Right atrium auricular region (tissue), 2 donors: Measurements from ENCODE around the gene RTN1. TPM values are rescaled to one million over a fixed set of nuclear protein-coding genes. Genes with fewer than 3 reads are reported as not detected.

Source experiments
- DNase-seq: peaks from one replicate; pipeline ENCODE4 v3.0.0-alpha.2; 2019; ENCODE audit warnings: low spot score
- H3K27ac ChIP-seq, 2 donors: fragments of 200-600 bp; sonication (generic); 1 replicate in 1 of 2; 2 replicates in 1 of 2; pipeline ENCODE4 v1.5.1; 2016 to 2019
- H3K27me3 ChIP-seq, 2 donors: fragments of 200-600 bp; sonication (generic); one replicate each; pipeline versions ENCODE4 v1.5.1 to v1.6.0; 2017 to 2019
- H3K36me3 ChIP-seq: fragments of 200-600 bp; sonication (generic); one replicate; pipeline ENCODE4 v1.5.1; 2016
- H3K4me1 ChIP-seq, 2 donors: fragments of 200-600 bp; sonication (generic); one replicate each; pipeline versions ENCODE4 v1.5.1 to v1.6.0; 2017 to 2019
- H3K4me3 ChIP-seq, 2 donors: fragments of 200-600 bp; sonication (generic); 1 replicate in 1 of 2; 2 replicates in 1 of 2; pipeline ENCODE4 v1.5.1; 2017 to 2019; ENCODE audit warnings: mild to moderate bottlenecking in 1 of 2, moderate library complexity in 1 of 2
- H3K9me3 ChIP-seq, 2 donors: fragments of 200-600 bp; sonication (generic); one replicate each; pipeline ENCODE4 v1.5.1; 2019
- CTCF ChIP-seq, 2 donors: fragments of 200-600 bp; sonication (generic); IDR thresholded peaks; one replicate each; pipeline ENCODE4 v1.5.1; 2019; ENCODE audit warnings: antibody characterized with exemption in 2 of 2
- total RNA-seq, 2 donors: library from RNA; depleted of rRNA; stranded (reverse); fragments of >200 nt; gene quantifications; one replicate each; pipeline ENCODE4 v1.1.0, GENCODE V29; 2016

Gene RTN1
- total RNA-seq, 2 donors from 2014 or later = 1.3 to 2.7 TPM

GRCh38 chr14:59691266-59691665, 179.3 kb downstream of the RTN1 start:
- H3K4me3 ChIP-seq = no peak overlapping the region
- DNase-seq = no peak
- no peak for TF ChIP-seq CTCF (IDR thresholded peaks at IDR 0.05)

GRCh38 chr14:59690426-59690825, 180.2 kb downstream of the RTN1 start:
- no peaks in the 10 kb centered on the region for H3K4me1 ChIP-seq
- H3K4me3 ChIP-seq = no peak overlapping the region
- DNase-seq = no peak

More at GRCh38 chr14:59691266-59691665, 179.3 kb downstream of the RTN1 start:
- Histone ChIP-seq H3K36me3 (no peaks in the 10 kb centered on the region), H3K27me3 (no peaks in the 10 kb centered on the region), H3K9me3 (no peaks in the 10 kb centered on the region), H3K4me1 (no peaks in the 10 kb centered on the region), H3K27ac (no peak overlapping the region)

GRCh38 chr14:59688224-59689170, 182.1 kb downstream of the RTN1 start:
- DNase-seq = no peak

More at GRCh38 chr14:59690426-59690825, 180.2 kb downstream of the RTN1 start:
- H3K36me3 ChIP-seq = no peaks in the 10 kb centered on the region
- H3K27ac ChIP-seq = no peak overlapping the region
- no peak for TF ChIP-seq CTCF (IDR thresholded peaks at IDR 0.05)
- H3K27me3 ChIP-seq = no peaks in the 10 kb centered on the region
- H3K9me3 ChIP-seq = no peaks in the 10 kb centered on the region

GRCh38 chr14:59687663-59688062, 182.9 kb downstream of the RTN1 start:
- no peak for TF ChIP-seq CTCF (IDR thresholded peaks at IDR 0.05)
- no peak overlapping the region for H3K27ac ChIP-seq
- no peak for DNase-seq
- H3K4me3 ChIP-seq = no peak overlapping the region
- H3K27me3 ChIP-seq = no peaks in the 10 kb centered on the region
- H3K36me3 ChIP-seq = no peaks in the 10 kb centered on the region
- no peaks in the 10 kb centered on the region for H3K4me1 ChIP-seq
- no peaks in the 10 kb centered on the region for H3K9me3 ChIP-seq

More at GRCh38 chr14:59688224-59689170, 182.1 kb downstream of the RTN1 start:
- Histone ChIP-seq H3K4me1 (no peaks in the 10 kb centered on the region), H3K27ac (no peak overlapping the region), H3K27me3 (no peaks in the 10 kb centered on the region), H3K36me3 (no peaks in the 10 kb centered on the region), H3K4me3 (no peak overlapping the region), H3K9me3 (no peaks in the 10 kb centered on the region)
- peak; percentile 34 to 52 for TF ChIP-seq CTCF (IDR thresholded peaks at IDR 0.05)

- H3K36me3 ChIP-seq = no peaks in the 10 kb centered on the region
- TF ChIP-seq CTCF (IDR thresholded peaks at IDR 0.05) = no peak
- H3K27me3 ChIP-seq = no peaks in the 10 kb centered on the region
- H3K4me3 ChIP-seq = no peak overlapping the region
- H3K9me3 ChIP-seq = no peaks in the 10 kb centered on the region
- DNase-seq = no peak
- H3K27ac ChIP-seq = no peak overlapping the region
- H3K4me1 ChIP-seq = no peaks in the 10 kb centered on the region
Measured at GRCh38 chr14:59679872-59680271, 190.7 kb downstream of the RTN1 start.
